Activated CD8-positive, alpha-beta memory T cell treated with anti-CD3 and anti-CD28 coated beads for 48 hours (primary cell): ENCODE data around the gene LIMS1.
"Not testable (repeated sequence)": the region's sequence is repeated elsewhere in the genome, so short reads cannot be mapped to it uniquely, and the experiment has no call there.

ENCODE experiments used
- DNase-seq, 3 experiments: peaks; one replicate each; pipeline ENCODE4 v3.0.0-alpha.2; 2020; ENCODE audit warnings: low read depth in 2 of 3, low spot score in 2 of 3

The LIMS1 gene

DNA sequence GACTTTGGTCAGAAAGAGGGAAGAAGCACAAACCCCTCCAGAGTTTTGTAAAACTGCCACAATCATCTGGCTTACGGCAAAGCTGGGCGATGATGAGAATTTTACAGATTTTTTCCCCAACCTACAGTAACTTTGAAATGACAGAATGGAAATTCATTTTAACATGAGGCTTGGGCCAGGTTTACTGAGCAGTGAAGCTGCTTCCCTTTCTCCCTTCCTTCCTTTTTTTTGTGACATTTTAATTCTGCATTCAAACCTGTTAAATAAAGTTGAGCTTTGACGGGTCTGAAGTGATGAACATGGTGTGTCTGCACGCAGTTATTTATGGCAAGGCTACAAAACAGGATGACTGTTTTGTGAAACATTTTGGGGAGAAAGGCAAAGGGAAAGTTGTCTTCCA is 123.2 kb downstream of the LIMS1 start:
- DNase-seq = not testable (repeated sequence)

DNA sequence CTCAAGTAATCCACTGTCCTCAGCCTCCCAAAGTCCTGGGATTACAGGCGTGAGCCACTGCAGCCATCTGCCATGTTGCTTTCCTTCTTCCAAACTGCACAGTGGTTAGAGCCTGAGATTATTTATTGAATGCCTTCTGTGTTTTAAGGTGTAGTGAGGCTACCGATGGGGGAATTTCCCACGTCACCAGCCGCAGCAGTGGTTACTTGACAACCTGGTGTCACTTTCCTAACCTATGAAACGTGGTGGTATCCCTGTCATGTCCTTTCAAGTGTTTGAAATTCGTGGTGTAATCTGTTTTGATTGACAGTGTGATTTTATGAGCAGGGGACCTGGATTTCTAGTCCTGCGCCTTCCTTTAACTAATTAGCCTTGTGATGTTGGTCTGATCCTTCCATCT is 124.3 kb downstream of the LIMS1 start:
- not testable (repeated sequence) for DNase-seq

DNA sequence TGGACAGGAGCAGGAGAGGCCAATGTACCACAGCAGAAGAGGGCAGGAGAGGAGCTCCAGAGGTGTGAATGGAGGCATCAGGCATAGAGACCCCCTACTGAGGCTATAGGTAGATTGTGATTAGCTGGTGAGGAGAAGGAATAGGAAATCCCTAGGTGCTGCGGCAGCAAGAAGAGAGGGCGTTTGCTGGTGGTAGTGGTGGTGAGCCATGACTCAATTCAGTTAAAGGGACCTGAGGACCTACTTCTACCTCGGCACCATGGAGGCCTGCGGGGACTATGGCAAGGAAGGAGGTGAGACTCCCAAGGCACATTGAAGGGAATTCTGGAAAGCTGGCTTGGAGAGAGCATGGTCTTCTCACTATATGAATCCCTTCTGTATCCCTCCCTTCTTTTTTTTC is 127.2 kb downstream of the LIMS1 start:
- not testable (repeated sequence) for DNase-seq

DNA sequence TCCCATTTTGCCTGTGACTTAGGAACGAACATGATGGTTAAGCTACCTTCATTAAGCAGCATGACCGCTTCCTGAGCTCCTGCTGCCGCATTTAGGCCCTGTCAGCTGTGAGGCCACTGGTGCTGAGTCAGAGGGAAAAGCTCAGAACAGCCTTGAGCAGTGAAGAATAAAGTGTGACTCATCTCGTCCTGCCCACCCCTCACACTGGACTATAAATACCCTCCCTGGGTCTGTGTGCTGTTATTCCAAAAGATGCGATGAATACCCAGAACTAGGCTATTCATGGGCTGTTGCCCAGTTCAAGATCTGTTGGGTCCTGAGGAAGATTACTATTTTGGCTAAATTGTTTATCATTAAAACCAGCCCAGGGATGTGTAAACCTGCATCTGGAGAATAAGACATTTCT is 127.9 kb downstream of the LIMS1 start:
- DNase-seq = not testable (repeated sequence)

DNA sequence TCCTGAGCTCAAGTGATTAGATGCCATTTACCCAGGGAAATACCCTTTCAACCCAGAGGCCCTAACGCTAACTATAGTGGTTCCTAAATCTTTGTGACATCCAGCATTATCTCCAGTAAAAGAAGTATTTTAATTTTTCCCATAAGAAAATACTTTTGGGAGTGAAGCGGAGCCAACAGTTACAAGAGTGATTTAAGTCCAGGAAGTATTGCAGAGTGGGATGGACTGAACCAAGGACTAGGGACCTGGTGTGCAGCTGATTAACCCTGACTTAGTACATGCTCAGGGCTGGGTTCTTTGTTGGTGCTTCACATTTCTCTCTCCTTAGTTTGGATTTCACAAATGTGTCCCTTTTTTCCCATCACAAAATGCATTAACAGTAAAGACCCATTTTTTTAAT is 129.1 kb downstream of the LIMS1 start:
- not testable (repeated sequence) for DNase-seq

DNA sequence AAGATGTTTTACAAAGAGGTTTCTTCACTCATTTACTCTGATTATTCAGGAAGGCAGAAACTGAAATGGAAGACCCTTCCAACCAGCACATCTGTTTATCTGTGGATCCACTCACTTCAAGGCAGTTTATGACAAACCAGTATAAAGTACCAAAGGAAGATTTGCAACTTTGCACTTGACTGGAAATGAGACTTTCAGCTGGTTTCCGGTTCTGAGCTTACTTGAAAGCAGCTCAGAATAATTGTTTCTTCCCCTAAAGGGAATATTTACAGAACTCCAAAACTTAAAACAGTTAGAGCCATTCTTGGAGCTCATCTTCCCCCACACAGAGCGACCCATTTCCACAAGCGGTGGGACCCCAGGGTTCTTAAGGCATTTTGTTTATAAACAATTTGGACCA is 129.8 kb downstream of the LIMS1 start:
- DNase-seq = not testable (repeated sequence)

DNA sequence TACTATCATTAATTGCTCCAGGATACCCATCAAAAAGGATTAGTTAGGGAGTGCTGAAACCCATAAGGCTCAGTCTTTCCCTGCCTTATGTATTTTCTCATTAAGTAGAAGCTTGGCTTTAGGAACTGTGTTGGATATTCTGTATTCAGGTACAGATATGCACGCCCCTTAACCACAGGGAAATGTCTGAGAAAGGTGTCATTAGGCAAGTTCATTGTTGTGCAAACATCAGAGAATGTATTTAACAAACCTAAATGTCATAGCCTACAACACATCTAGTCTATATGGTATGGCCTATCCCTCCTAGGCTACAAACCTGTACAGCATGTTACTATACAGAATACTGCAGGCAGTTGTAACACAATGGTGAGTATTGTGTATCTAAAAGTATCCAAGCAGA is 130.7 kb downstream of the LIMS1 start:
- not testable (repeated sequence) for DNase-seq

DNA sequence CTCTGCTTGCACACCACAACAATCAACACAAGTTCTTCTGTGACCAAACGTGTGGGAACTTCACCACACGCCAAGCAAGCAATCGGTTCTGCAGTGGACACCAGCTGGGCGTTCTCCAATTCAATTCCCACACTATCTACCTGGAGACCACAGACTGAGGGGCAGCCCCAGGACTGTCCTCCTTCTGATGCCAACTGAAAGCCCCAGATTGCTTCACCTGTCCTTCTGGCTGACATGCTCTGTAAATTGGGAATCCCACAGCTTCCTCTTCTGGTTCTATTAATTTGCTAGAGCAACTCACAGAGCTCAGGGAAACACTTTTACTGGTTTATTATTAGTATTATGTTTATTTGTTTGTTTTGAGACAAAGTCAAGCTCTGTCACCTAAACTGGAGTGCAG is 131.7 kb downstream of the LIMS1 start:
- DNase-seq = not testable (repeated sequence)

DNA sequence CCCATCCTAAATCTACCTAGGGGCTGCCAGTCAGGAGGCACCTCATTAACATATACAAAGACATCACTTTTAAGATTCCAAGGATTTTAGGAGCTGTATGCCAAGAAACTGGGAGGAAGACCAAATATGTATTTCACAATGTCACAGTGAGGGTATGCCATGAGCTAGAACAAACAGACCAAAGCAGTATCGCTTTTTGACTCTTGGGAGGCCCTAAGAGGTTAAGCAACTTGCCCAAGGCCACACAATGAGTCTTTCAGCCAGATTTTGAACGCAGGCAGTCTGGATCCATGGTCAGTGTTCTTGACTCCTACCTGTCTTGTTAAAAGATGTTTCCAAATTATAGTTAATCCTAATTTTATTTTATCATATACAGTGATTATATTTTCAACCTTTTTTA is 132.9 kb downstream of the LIMS1 start:
- DNase-seq = not testable (repeated sequence)

DNA sequence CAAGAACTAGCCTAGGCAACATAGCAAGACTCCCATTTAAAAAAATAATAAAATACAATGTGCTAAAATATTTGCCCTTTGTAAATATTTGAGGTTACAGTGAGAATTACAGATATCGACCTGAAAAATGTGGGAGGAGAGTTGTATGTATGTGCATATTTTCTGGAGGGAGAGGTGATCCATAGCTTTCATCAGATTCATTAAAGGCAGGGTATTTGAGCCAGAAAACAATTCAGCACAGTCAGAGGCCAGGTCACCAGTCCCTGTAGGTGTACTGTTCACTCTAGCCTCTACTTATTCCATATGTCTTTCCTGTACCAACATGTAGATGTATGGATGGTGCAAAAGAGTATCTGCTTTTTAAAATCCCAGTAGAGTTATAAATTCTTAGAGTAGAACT is 136.0 kb downstream of the LIMS1 start:
- DNase-seq = not testable (repeated sequence)

DNA sequence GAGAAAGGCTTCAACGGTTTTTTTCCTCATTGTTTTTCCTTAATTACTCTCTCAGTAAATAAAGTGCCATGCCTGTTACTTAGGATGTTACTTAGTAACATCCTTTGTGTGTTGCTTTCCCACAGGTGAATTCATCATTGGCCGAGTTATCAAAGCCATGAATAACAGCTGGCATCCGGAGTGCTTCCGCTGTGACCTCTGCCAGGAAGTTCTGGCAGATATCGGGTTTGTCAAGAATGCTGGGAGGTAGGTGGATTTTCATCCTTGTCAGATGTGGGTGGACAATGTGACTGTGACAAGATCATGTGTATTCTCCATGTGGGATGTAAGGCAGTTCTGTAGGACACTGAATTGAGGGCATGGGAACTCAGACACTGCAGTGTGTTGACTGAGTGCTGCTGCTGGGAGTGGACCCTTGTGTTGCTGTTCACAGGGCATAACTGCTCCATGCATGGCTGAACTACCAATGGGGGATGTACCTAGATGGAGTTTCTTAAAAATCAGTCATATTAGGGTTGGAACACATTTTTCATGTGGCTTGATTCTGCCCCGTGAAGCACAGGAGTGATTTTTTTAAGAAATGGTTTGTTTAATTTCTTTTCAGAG is 138.0 kb downstream of the LIMS1 start:
- DNase-seq = not testable (repeated sequence)

DNA sequence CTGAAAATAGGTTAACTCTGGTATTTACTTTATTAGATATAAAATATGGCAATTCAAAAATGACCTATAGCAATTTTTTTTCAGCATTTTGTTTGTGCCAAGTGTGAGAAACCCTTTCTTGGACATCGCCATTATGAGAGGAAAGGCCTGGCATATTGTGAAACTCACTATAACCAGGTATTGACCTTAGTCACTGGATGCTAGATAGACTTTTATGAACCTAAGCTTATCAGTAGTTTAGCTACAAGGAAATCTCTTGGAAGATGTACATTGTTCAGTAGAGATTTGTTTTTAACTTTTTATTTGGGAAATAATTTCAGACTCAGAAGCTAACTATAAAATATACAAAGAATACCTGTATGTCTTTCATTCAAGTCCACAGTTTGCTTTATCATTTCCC is 142.3 kb downstream of the LIMS1 start:
- not testable (repeated sequence) for DNase-seq

DNA sequence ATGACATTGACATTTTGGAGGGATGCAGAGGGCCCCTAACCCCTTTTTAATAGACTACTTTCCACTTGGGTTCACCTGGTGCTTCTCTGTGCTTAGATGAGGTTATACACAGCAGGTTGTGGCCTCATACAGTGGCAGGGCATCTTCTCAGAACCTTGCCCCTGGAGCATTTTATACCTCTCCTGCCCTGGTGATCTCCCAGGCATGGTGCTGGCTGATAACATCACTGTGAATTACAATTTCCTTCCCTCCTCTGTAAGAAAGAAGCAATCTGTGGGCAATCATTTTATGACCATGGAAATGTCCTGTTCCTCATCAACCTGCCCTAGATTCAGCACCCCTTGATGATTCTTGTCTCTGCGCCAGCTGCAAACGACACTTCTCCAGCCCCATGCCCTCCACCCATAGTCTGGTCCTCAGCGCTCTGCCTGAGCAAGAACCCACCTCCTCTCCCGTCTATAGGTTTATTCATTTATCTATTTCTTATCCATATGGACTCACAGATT is 143.0 kb downstream of the LIMS1 start:
- not testable (repeated sequence) for DNase-seq

DNA sequence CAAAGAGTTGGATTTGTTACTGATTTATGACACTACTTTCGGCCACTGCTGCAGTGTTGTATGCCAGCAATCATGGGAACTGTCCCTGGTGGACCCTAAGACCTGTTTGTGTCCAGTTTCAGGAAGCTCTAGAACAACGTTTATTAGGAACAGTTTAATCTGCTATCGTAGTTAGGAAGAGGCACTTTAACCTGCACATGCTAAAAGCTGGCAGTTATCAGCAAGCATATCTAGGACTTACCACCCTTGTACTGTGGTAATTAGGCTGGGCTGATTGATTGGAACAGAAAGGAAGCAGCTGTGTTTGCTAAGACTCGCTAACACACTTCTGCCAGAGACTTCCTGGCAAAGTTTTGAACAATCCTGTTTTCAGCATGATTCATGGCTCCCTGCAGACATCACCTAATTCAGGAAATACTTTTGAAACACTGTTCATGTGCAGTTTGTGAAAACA is 144.0 kb downstream of the LIMS1 start:
- DNase-seq = not testable (repeated sequence)

DNA sequence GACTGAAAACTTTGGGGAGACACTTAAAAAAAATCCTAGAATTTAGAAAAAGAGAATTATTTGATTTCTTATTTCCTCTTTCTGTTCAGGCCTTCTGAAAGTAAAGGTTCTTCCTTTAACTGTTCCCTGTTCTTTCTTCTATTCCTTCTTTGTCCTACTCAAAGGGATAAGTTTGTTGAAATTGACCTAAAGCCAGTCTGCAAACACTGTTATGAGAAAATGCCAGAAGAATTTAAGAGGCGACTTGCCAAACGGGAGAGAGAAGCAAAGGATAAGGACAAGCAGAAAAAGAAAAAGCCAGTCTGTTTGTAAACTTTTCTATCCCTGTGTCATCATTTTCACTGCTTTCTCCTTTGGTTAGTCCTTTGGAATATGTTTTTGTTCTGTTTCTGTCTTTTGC is 146.5 kb downstream of the LIMS1 start:
- DNase-seq = not testable (repeated sequence)

DNA sequence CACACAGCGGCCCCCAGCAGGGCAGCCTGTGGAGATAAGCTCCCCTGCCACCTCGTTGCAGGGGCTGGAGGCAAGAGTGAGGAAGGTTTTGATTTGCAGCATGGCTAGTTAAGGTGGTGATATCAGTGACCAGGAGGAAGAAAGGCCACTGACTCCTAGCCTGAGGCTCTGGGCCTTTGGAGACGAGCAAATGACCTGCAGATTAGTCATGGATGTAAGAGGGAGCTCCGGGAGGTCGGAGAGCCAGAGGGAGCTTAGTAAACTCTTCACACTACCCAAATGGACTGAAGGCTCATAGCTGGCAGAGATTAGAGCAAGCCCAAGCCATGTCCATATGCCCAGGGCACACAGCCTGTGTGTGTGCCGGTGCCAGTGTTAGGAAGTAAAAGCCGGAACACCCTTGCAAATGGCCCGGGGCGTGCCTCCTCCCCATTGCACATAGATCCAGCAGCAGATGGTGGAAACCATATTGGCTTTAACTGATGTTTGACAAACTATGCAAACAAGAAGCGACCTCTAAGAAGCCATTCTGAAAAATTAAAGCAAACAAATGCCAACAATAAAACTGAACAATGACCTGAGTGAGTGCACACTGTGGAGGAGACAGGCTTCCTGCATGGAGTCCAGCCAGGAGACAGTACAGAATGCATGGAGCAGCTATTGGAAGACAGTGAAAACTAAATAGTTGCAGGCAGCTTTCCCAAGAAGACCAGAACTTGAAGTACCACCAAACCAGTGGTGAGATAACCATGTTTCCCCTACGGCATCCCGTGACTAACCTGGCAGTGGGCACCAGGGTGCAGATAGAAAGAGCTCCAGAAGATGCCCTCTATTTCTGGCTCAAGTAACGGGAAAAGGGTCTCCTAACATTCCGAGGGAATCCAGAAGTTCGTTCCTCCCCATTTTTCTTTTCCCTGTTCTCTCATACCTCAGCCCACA is 154.8 kb downstream of the LIMS1 start:
- not testable (repeated sequence) for DNase-seq

DNA sequence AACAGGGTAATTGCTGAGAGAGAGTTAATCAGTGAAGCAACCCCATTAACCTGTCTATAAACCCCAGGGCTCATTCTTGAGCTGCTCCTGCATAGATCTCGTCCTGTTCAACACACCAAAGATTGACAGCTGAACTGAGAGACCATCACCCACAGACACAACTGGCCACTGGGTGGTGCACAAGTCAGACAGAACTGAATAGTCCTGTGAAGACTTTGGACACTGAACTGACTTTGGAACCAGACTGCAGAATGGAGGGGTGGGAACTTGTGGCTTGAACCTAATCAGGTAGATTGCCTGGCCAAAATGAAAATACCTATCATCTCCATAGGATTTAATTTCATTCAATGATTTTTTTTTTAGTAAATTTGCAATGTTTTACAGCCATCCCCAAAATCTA is 155.7 kb downstream of the LIMS1 start:
- not testable (repeated sequence) for DNase-seq

DNA sequence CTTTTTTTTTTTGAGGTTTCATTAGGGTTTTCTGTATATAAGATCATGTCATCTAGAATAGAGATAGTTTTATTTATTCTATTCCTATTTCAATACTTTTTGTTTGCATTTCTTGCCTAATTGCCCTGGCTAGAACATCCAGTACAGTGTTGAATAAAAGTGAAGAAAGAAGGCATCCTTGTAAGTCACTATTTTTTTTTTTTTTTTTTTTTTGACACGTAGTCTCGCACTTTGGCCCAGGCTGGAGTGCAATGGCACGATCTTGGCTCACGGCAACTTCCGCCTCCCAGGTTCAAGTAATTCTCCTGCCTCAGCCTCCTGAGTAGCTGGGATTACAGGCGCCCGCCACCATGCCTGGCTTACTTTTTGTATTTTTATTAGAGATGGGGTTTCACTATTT is 157.2 kb downstream of the LIMS1 start:
- DNase-seq = no peak

DNA sequence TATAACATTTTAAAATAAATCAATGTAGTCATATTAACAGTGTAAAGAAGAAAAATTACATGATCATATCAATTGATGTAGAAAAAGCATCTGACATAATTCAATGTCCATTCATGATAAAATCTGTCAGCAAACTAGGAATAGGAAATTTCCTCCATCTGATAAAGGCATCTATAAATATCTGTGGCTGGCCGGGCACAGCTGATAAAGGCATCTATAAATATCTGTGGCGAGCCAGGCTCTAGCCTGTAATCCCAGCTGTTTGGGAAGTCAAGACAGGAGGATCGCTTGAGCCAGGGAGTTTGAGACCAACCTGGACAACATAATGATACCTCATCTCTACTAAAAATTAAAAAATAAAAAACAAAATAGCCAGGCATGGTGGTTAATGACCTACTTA is 166.9 kb downstream of the LIMS1 start:
- DNase-seq = no peak

DNA sequence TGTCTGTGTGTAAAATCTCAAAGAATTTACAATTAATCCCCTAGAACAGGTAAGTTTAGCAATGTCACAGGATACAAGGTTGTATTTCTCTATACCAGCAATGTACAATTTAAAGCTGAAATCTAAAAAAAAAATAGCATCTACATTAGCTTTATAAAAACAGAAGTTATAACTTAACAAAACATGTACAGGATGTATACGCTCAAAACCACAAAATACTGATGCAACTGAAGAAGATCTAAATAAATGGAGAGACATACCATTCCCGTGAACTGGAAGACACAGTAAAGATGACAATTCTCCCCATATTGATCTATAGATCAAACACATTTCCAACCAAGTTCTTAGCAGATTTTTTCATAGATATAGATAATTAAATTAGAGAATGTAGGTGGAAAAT is 167.5 kb downstream of the LIMS1 start:
- DNase-seq = no peak

DNA sequence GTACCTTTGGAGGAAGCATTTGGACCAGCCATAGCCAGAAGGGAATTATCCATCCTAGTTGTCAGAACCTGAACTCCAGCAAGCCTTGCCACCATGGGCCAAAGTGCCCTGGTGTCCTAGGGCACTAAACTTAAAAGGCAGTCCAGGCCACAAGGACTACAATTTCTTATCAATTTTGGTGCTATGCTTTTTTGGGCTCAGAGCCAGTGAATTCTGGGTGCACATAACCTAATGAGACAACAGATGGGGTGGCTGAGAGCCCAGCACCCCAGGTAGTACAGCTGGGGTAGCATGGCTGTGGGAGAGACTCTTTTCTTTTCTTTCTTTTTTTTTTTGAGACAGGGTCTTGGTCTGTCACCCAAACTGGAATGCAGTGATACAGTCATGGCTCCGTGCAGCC is 170.6 kb downstream of the LIMS1 start:
- no peak for DNase-seq

DNA sequence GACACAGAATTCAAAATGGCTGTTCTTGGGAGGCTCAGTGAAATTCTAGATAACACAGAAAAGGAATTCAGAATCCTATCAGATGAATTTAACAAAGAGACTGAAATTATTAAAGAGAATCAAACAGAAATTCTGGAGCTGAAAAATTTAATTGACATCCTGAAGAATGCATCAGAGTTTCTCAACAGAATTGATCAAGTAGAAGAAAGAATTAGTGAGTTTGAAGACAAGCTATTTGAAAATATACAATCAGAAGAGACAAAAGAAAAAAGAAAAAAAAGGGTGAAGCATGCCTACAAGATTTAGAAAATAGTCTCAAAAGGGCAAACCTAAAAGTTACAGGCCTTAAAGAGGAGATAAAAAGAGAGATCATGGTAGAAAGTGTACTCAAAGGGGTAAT is 173.0 kb downstream of the LIMS1 start:
- DNase-seq = no peak
